B cell (primary cell): ENCODE results near the gene ZNF320. TPM values are rescaled to one million over a fixed set of nuclear protein-coding genes. Genes with fewer than 3 reads are reported as not detected.

Experiments
- ATAC-seq: fragments of 200-7000 bp; cut with Tn5 transposase; one replicate; pipeline ENCODE4 v1.10.0; 2021; ENCODE audit warnings: low read depth, mild to moderate bottlenecking, moderate number of reproducible peaks, moderate library complexity
- CTCF ChIA-PET: fragments of 350-600 bp; sonication (Branson Sonifier 250); formaldehyde crosslinking; loops from one replicate; lab custom pipeline; 2021; ENCODE audit warnings: antibody characterized with exemption, inconsistent platforms; lab: Charles Lee
- POLR2A ChIA-PET: fragments of 350-600 bp; sonication (Branson Sonifier 250); formaldehyde crosslinking; loops from one replicate; lab custom pipeline; 2021; ENCODE audit warnings: antibody characterized with exemption; lab: Charles Lee
- DNase-seq: peaks from one replicate; pipeline ENCODE4 v3.0.0; 2013
- H2AFZ ChIP-seq: 2 replicates; pipeline ENCODE4 v1.6.1; 2012; ENCODE audit warnings: mild to moderate bottlenecking, low read depth, low read length; ENCODE audit not compliant: insufficient read depth, poor library complexity, severe bottlenecking
- H3K27ac ChIP-seq, 2 donors: 1 replicate in 1 of 2; 2 replicates in 1 of 2; pipeline ENCODE4 v1.5.1; 2012 to 2013; ENCODE audit warnings: low read length in 2 of 2, mild to moderate bottlenecking in 2 of 2, moderate library complexity in 1 of 2
- H3K27me3 ChIP-seq, 4 experiments: fragments of 200-600 bp in 1 of 4; sonication (generic) in 1 of 4; replicated peaks in 1 of 4; 1 replicate in 2 of 4; 2 replicates in 2 of 4; pipeline versions ENCODE4 v1.6.1 to v1.7.0; 2013 to 2016; ENCODE audit warnings: low read length in 3 of 4, mild to moderate bottlenecking in 2 of 4, mixed read lengths in 1 of 4, moderate library complexity in 1 of 4; ENCODE audit not compliant: insufficient read depth in 4 of 4, control insufficient read depth in 3 of 4; ENCODE audit errors: control extremely low read depth in 1 of 4
- H3K36me3 ChIP-seq, 2 experiments: replicated peaks in 1 of 2; 1 replicate in 1 of 2; 2 replicates in 1 of 2; pipeline versions ENCODE4 v1.6.1 to v1.7.1; 2013; ENCODE audit warnings: low read length in 1 of 2; ENCODE audit not compliant: insufficient read depth in 2 of 2, control insufficient read depth in 1 of 2; ENCODE audit errors: control extremely low read depth in 1 of 2, extremely low read depth in 1 of 2
- H3K4me1 ChIP-seq, 2 donors: fragments of 200-600 bp in 1 of 2; sonication (generic) in 1 of 2; 1 replicate in 1 of 2; 2 replicates in 1 of 2; pipeline versions ENCODE4 v1.5.1 to v1.6.1; 2013 to 2017; ENCODE audit warnings: low read length in 2 of 2; ENCODE audit not compliant: control insufficient read depth in 2 of 2, insufficient read depth in 2 of 2
- H3K4me2 ChIP-seq: replicated peaks from 2 replicates; pipeline ENCODE3; 2012; ENCODE audit warnings: mild to moderate bottlenecking, low read depth, low read length; ENCODE audit not compliant: poor library complexity, severe bottlenecking
- H3K4me3 ChIP-seq, 5 experiments: fragments of 200-600 bp in 1 of 5; sonication (generic) in 1 of 5; 1 replicate in 3 of 5; 2 replicates in 2 of 5; pipeline versions ENCODE4 v1.5.1 to v1.7.0; 2011 to 2016; ENCODE audit warnings: low read length in 4 of 5, mild to moderate bottlenecking in 4 of 5, low read depth in 2 of 5, control low read depth in 1 of 5, moderate library complexity in 1 of 5; ENCODE audit not compliant: insufficient read depth in 1 of 5; ENCODE audit errors: control extremely low read depth in 1 of 5, extremely low read depth in 1 of 5
- H3K79me2 ChIP-seq: fragments of 200-600 bp; sonication (generic); one replicate; pipeline ENCODE4 v1.6.0; 2016; ENCODE audit warnings: low read length; ENCODE audit not compliant: control insufficient read depth, insufficient read depth
- H3K9ac ChIP-seq: fragments of 200-600 bp; sonication (generic); 2 replicates; pipeline ENCODE4 v1.6.1; 2017; ENCODE audit warnings: mild to moderate bottlenecking, low read length, moderate library complexity
- H3K9me3 ChIP-seq, 3 donors: one replicate each; pipeline versions ENCODE4 v1.6.1 to v1.7.1; 2013; ENCODE audit warnings: low read length in 2 of 3; ENCODE audit not compliant: control insufficient read depth in 2 of 3, insufficient read depth in 1 of 3; ENCODE audit errors: control extremely low read depth in 1 of 3
- H4K20me1 ChIP-seq: 2 replicates; pipeline ENCODE4 v1.6.0; 2012; ENCODE audit warnings: mild to moderate bottlenecking, low read length; ENCODE audit not compliant: insufficient read depth, control insufficient read depth, poor library complexity, severe bottlenecking
- H3K27ac Mint-ChIP-seq: one replicate; pipeline ENCODE4 v1.8.0; 2021; ENCODE audit warnings: mixed read lengths
- H3K27me3 Mint-ChIP-seq: one replicate; pipeline ENCODE4 v1.8.0; 2021; ENCODE audit warnings: mixed read lengths
- H3K4me1 Mint-ChIP-seq: one replicate; pipeline ENCODE4 v1.8.0; 2021; ENCODE audit warnings: mixed read lengths
- H3K4me3 Mint-ChIP-seq: one replicate; pipeline ENCODE4 v1.8.0; 2021; ENCODE audit warnings: mixed read lengths
- H3K9me3 Mint-ChIP-seq: one replicate; pipeline ENCODE4 v1.8.0; 2022; ENCODE audit warnings: mixed read lengths; ENCODE audit not compliant: insufficient read depth
- EZH2 ChIP-seq: IDR thresholded peaks from 2 replicates; pipeline ENCODE4 v1.6.1; 2012; ENCODE audit warnings: borderline replicate concordance, low read depth, mild to moderate bottlenecking, moderate library complexity, low read length; ENCODE audit not compliant: insufficient read depth, poor library complexity, severe bottlenecking
- WGBS: methylation state at CpG from one replicate; pipeline ENCODE4 v1.1.5; 2013; ENCODE audit warnings: missing lambda C conversion rate; ENCODE audit not compliant: insufficient coverage; 5-methylcytosine and 5-hydroxymethylcytosine counted together
- intact Hi-C: fragments of 100-400 bp; cut with micrococcal nuclease; formaldehyde crosslinking; loops from one replicate; pipeline ENCODE4 v1.10.0; 2022
- polyA plus RNA-seq: library from polyadenylated mRNA; depleted of rRNA; stranded (reverse); fragments of >200 nt; gene quantifications from 2 replicates; pipeline ENCODE4 v1.2.3, GENCODE V29; 2012
- total RNA-seq, 2 donors: library from RNA; stranded (reverse); fragments of 120-200 nt in 1 of 2; gene quantifications; 1 replicate in 1 of 2; 2 replicates in 1 of 2; pipeline versions ENCODE4 v1.2.3 to v1.2.4, GENCODE V29; 2013 to 2022
- TF ChIP-seq, protein P1 (sequence below): fragments of 200-600 bp; IDR thresholded peaks from one replicate; pipeline ENCODE4 v1.8.0; 2022; ENCODE audit warnings: antibody characterized with exemption, mild to moderate bottlenecking

The ZNF320 gene
- total and polyA plus RNA-seq, 2 donors (not counting 1 experiment from before 2014, with no cell fraction given), result 14.5 to 33.1 TPM

DNA sequence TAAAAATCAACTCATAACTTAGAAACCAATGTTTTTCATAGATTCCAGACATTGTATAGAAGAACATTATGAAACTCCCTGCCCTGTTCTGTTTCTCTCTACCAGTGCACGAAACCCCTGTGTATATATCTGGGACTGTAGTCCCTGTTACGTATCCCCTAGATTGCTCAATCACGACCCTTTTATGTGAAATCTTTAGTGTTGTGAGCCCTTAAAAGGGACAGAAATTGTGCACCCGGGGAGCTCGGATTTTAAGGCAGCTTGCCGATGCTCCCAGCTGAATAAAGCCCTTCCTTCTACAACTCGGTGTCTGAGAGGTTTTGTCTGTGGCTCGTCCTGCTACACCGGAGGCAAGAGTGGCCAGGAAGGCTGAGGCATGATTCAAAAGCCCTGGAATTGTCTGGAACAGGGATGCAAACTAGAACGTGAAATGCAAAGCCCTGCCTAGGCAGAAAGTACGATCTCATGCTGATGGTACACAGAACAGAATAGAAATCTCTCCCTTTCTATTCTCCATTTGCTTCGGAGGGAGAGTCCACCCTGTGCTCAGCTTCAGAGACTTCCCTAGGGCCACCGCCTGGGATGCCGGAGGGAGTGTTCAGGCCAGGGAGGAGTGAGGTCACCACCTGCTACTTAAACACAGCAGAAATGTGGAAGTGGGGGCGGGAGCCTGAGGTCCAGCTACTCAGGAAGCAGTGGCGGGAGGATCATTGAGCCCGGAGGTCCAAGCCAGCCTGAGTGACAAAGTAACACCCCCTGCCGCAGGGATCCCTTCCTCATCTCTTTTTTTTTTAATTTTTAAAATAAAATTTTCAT lies 26.6 kb upstream of the ZNF320 start:
- Mint-ChIP-seq H3K4me1 (peaks cover 28% of the 10 kb centered on the region), H3K27me3 (no peaks in the 10 kb centered on the region), H3K9me3 (no peaks in the 10 kb centered on the region), H3K27ac (peak overlapping the region; percentile 93), H3K4me3 (peak overlapping the region; percentile 97)
- peaks cover 5% of the 10 kb centered on the region for H3K79me2 ChIP-seq
- peak overlapping the region; percentile 47 to 97 (median 87) for H3K4me3 ChIP-seq
- ATAC-seq (no peak), DNase-seq (no peak)
- no peaks in the 10 kb centered on the region for H3K27me3 ChIP-seq
- H3K4me2 ChIP-seq, result peak overlapping the region; percentile 93
- peaks cover 11 to 18% of the 10 kb centered on the region in 2 donors for H3K4me1 ChIP-seq
- H3K36me3 ChIP-seq, result peaks cover 1 to 8% of the 10 kb centered on the region in 2 experiments
- H3K9me3 ChIP-seq, result peaks cover 0 to 6% (median 0%) of the 10 kb centered on the region in 3 donors
- peak overlapping the region; percentile 95 for H2AFZ ChIP-seq
- ChIA-PET CTCF (interaction anchor here (0.7 kb wide), 1 partner anchor 1623 kb away, joined by 3 read pairs; no protein-coding TSS in a partner anchor), POLR2A (interaction anchor here (0.6 kb wide), 1 partner anchor 137 kb away, joined by 4 read pairs; no protein-coding TSS in a partner anchor)
- no peak for TF ChIP-seq EZH2
- TF ChIP-seq, protein P1, sequence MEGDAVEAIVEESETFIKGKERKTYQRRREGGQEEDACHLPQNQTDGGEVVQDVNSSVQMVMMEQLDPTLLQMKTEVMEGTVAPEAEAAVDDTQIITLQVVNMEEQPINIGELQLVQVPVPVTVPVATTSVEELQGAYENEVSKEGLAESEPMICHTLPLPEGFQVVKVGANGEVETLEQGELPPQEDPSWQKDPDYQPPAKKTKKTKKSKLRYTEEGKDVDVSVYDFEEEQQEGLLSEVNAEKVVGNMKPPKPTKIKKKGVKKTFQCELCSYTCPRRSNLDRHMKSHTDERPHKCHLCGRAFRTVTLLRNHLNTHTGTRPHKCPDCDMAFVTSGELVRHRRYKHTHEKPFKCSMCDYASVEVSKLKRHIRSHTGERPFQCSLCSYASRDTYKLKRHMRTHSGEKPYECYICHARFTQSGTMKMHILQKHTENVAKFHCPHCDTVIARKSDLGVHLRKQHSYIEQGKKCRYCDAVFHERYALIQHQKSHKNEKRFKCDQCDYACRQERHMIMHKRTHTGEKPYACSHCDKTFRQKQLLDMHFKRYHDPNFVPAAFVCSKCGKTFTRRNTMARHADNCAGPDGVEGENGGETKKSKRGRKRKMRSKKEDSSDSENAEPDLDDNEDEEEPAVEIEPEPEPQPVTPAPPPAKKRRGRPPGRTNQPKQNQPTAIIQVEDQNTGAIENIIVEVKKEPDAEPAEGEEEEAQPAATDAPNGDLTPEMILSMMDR, result no peak
- 89% methylated on average over 9 of the region's 18 CpGs for WGBS
- intact Hi-C loops, result loop anchor here (2.0 kb wide), 4 partner anchors 19 to 179 kb away; partner anchors contain the start of genes ZNF160, ZNF320 and ZNF816
- H3K9ac ChIP-seq, result peak overlapping the region; percentile 94
- H3K27ac ChIP-seq, result peak overlapping the region in 1 of 2 donors; percentile 54
- H4K20me1 ChIP-seq, result no peaks in the 10 kb centered on the region
